WTC11 (cell line): ENCODE data around the gene ELOVL6. TPM values are rescaled to one million over a fixed set of nuclear protein-coding genes. Genes with fewer than 3 reads are reported as not detected.

Source experiments
- ATAC-seq: fragments of 200-7000 bp; cut with Tn5 transposase; 2 replicates; pipeline ENCODE4 v1.10.0; 2021; ENCODE audit warnings: mild to moderate bottlenecking, moderate library complexity
- CTCF ChIA-PET: fragments of 300-600 bp; sonication (Branson Sonifier 250); formaldehyde crosslinking; loops from one replicate; lab custom pipeline; 2021; ENCODE audit warnings: antibody characterized with exemption; lab: Charles Lee
- POLR2A ChIA-PET: fragments of 350-600 bp; sonication (Branson Sonifier 250); formaldehyde crosslinking; loops from one replicate; lab custom pipeline; 2021; ENCODE audit warnings: antibody characterized with exemption; lab: Charles Lee
- DNase-seq: peaks from one replicate; pipeline ENCODE4 v3.0.0; 2021; ENCODE audit warnings: low spot score
- H3K27ac Mint-ChIP-seq: 2 replicates; pipeline ENCODE4 v1.8.0; 2021; ENCODE audit warnings: mixed read lengths
- H3K27me3 Mint-ChIP-seq: 2 replicates; pipeline ENCODE4 v1.8.0; 2021; ENCODE audit warnings: low read depth, mild to moderate bottlenecking, moderate library complexity, mixed read lengths
- H3K36me3 Mint-ChIP-seq: 2 replicates; pipeline ENCODE4 v1.8.0; 2021; ENCODE audit warnings: mixed read lengths
- H3K4me1 Mint-ChIP-seq: 2 replicates; pipeline ENCODE4 v1.8.0; 2022; ENCODE audit warnings: mixed read lengths
- H3K4me3 Mint-ChIP-seq: 2 replicates; pipeline ENCODE4 v1.8.0; 2021; ENCODE audit warnings: mild to moderate bottlenecking, moderate library complexity, mixed read lengths
- H3K9me3 Mint-ChIP-seq: 2 replicates; pipeline ENCODE4 v1.8.0; 2021; ENCODE audit warnings: mixed read lengths
- AFF4 ChIP-seq: sonication (generic); formaldehyde crosslinking; IDR thresholded peaks from 2 replicates; pipeline ENCODE4 v1.8.1; 2023; ENCODE audit warnings: mild to moderate bottlenecking, missing genetic modification reagents, borderline replicate concordance
- AR ChIP-seq: fragments of 250-450 bp; sonication (Bioruptor Pico); IDR thresholded peaks from 2 replicates; pipeline ENCODE4 v1.9.0; 2021; ENCODE audit warnings: mild to moderate bottlenecking
- CREB1 ChIP-seq: sonication (generic); formaldehyde crosslinking; IDR thresholded peaks from 2 replicates; pipeline ENCODE4 v1.8.0; 2023; ENCODE audit warnings: mild to moderate bottlenecking, missing genetic modification reagents
- FOXK1 ChIP-seq: sonication (generic); formaldehyde crosslinking; IDR thresholded peaks from 2 replicates; pipeline ENCODE4 v1.8.0; 2022; ENCODE audit warnings: mild to moderate bottlenecking, moderate library complexity, missing genetic modification reagents
- FOXP1 ChIP-seq: sonication (generic); formaldehyde crosslinking; IDR thresholded peaks from 2 replicates; pipeline ENCODE4 v1.8.0; 2022; ENCODE audit warnings: missing genetic modification reagents, mild to moderate bottlenecking, moderate library complexity, borderline replicate concordance
- GTF2I ChIP-seq: fragments of 250-450 bp; sonication (Bioruptor Pico); conservative IDR thresholded peaks from 2 replicates; pipeline ENCODE4 v1.4.0; 2021; ENCODE audit warnings: mild to moderate bottlenecking
- IRF1 ChIP-seq: sonication (generic); formaldehyde crosslinking; IDR thresholded peaks from 2 replicates; pipeline ENCODE4 v1.8.0; 2023; ENCODE audit warnings: missing genetic modification reagents
- NFYB ChIP-seq: sonication (generic); formaldehyde crosslinking; conservative IDR thresholded peaks from 2 replicates; pipeline ENCODE4 v1.8.0; 2022; ENCODE audit warnings: low read depth, missing genetic modification reagents
- NR1H2 ChIP-seq: sonication (generic); formaldehyde crosslinking; IDR thresholded peaks from 2 replicates; pipeline ENCODE4 v1.9.0; 2021; ENCODE audit warnings: mild to moderate bottlenecking, moderate library complexity, missing genetic modification reagents
- NR2C2 ChIP-seq: sonication (generic); formaldehyde crosslinking; IDR thresholded peaks from 2 replicates; pipeline ENCODE4 v1.8.0; 2022; ENCODE audit warnings: mild to moderate bottlenecking, missing genetic modification reagents
- NR3C1 ChIP-seq: sonication (generic); formaldehyde crosslinking; conservative IDR thresholded peaks from 2 replicates; pipeline ENCODE4 v1.8.1; 2023; ENCODE audit warnings: low read depth, mild to moderate bottlenecking, missing genetic modification reagents
- PRRX2 ChIP-seq: fragments of 250-450 bp; sonication (Bioruptor Pico); IDR thresholded peaks from 2 replicates; pipeline ENCODE4 v1.8.0; 2021; ENCODE audit warnings: mild to moderate bottlenecking
- TEAD1 ChIP-seq: sonication (generic); formaldehyde crosslinking; IDR thresholded peaks from 2 replicates; pipeline ENCODE4 v1.8.0; 2022; ENCODE audit warnings: mild to moderate bottlenecking, missing genetic modification reagents
- TP53 ChIP-seq: sonication (generic); formaldehyde crosslinking; IDR thresholded peaks from 2 replicates; pipeline ENCODE4 v1.8.1; 2023; ENCODE audit warnings: mild to moderate bottlenecking, missing genetic modification reagents
- ZNF121 ChIP-seq: sonication (generic); formaldehyde crosslinking; IDR thresholded peaks from 2 replicates; pipeline ENCODE4 v1.8.0; 2023; ENCODE audit warnings: missing genetic modification reagents
- ZNF219 ChIP-seq: sonication (generic); formaldehyde crosslinking; IDR thresholded peaks from 2 replicates; pipeline ENCODE4 v1.8.0; 2023; ENCODE audit warnings: missing genetic modification reagents, mild to moderate bottlenecking, borderline replicate concordance
- ZNF232 ChIP-seq: sonication (generic); formaldehyde crosslinking; IDR thresholded peaks from 2 replicates; pipeline ENCODE4 v1.8.0; 2022; ENCODE audit warnings: mild to moderate bottlenecking, missing genetic modification reagents
- ZNF512 ChIP-seq: sonication (generic); formaldehyde crosslinking; IDR thresholded peaks from 2 replicates; pipeline ENCODE4 v1.8.1; 2022; ENCODE audit warnings: missing genetic modification reagents, borderline replicate concordance
- total RNA-seq: library from RNA; stranded (reverse); gene quantifications from 3 replicates; pipeline ENCODE4 v1.2.3, GENCODE V29; 2021
- TF ChIP-seq, protein P1 (sequence below): sonication (generic); formaldehyde crosslinking; IDR thresholded peaks from 2 replicates; pipeline ENCODE4 v1.8.1; 2023; ENCODE audit warnings: mild to moderate bottlenecking, missing genetic modification reagents, moderate library complexity
- TF ChIP-seq, protein P2 (sequence below): sonication (generic); formaldehyde crosslinking; IDR thresholded peaks from 2 replicates; pipeline ENCODE4 v1.8.1; 2022; ENCODE audit warnings: low read depth, mild to moderate bottlenecking, moderate library complexity, missing genetic modification reagents, borderline replicate concordance
- TF ChIP-seq, protein P3 (sequence below): sonication (generic); formaldehyde crosslinking; IDR thresholded peaks from 2 replicates; pipeline ENCODE4 v1.8.1; 2023; ENCODE audit warnings: mild to moderate bottlenecking, missing genetic modification reagents
- TF ChIP-seq, protein P4 (sequence below): fragments of 250-450 bp; sonication (Bioruptor Pico); IDR thresholded peaks from 2 replicates; pipeline ENCODE4 v1.9.0; 2021; ENCODE audit warnings: moderate library complexity, mild to moderate bottlenecking, inconsistent platforms, borderline replicate concordance

ELOVL6 gene
- total RNA-seq, 1 experiment from 2014 or later = 87.4 TPM

- TF ChIP-seq IRF1 (CRISPR knock-in tag) = no peak
- no peak for TF ChIP-seq FOXP1 (CRISPR knock-in tag)
- TF ChIP-seq NFYB = no peak
- TF ChIP-seq, protein P1, sequence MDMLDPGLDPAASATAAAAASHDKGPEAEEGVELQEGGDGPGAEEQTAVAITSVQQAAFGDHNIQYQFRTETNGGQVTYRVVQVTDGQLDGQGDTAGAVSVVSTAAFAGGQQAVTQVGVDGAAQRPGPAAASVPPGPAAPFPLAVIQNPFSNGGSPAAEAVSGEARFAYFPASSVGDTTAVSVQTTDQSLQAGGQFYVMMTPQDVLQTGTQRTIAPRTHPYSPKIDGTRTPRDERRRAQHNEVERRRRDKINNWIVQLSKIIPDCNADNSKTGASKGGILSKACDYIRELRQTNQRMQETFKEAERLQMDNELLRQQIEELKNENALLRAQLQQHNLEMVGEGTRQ (CRISPR knock-in tag) = no peak
Observed at GRCh38 chr4:110025056-110025455, 173.4 kb downstream of the ELOVL6 start (continued).

- CTCF ChIA-PET = interaction anchor here (0.6 kb wide), 1 partner anchor 560 kb away, joined by 3 read pairs; no protein-coding TSS in a partner anchor
Observed at GRCh38 chr4:110022457-110022856, 176.0 kb downstream of the ELOVL6 start.

GRCh38 chr4:110020646-110021443 lies 177.6 kb downstream of the ELOVL6 start:
- Mint-ChIP-seq H3K9me3 (peaks cover 12% of the 10 kb centered on the region), H3K36me3 (peaks cover 3% of the 10 kb centered on the region), H3K27ac (no peak overlapping the region), H3K27me3 (no peaks in the 10 kb centered on the region), H3K4me3 (no peak overlapping the region), H3K4me1 (peaks cover 22% of the 10 kb centered on the region)
- ATAC-seq = no peak
- ChIA-PET CTCF (interaction anchor here (0.8 to 1.3 kb wide), 4 partner anchors 15 to 488 kb away, joined by 3 to 6 read pairs (median 4); no protein-coding TSS in a partner anchor), POLR2A (no interaction called here)
- DNase-seq = no peak
- TF ChIP-seq GTF2I (CRISPR knock-in tag) (no peak), ZNF121 (CRISPR knock-in tag) (no peak), ZNF512 (CRISPR knock-in tag) (no peak), AR (CRISPR knock-in tag) (no peak), TEAD1 (CRISPR knock-in tag) (no peak), FOXK1 (CRISPR knock-in tag) (no peak), AFF4 (CRISPR knock-in tag) (no peak), ZNF219 (CRISPR knock-in tag) (no peak), NR1H2 (CRISPR knock-in tag) (no peak)
- TF ChIP-seq, protein P2, sequence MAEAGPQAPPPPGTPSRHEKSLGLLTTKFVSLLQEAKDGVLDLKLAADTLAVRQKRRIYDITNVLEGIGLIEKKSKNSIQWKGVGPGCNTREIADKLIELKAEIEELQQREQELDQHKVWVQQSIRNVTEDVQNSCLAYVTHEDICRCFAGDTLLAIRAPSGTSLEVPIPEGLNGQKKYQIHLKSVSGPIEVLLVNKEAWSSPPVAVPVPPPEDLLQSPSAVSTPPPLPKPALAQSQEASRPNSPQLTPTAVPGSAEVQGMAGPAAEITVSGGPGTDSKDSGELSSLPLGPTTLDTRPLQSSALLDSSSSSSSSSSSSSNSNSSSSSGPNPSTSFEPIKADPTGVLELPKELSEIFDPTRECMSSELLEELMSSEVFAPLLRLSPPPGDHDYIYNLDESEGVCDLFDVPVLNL (CRISPR knock-in tag) = no peak

More at GRCh38 chr4:110022457-110022856, 176.0 kb downstream of the ELOVL6 start:
- TF ChIP-seq TP53 = no peak
- no peak for TF ChIP-seq CREB1 (CRISPR knock-in tag)
- TF ChIP-seq, protein P3, sequence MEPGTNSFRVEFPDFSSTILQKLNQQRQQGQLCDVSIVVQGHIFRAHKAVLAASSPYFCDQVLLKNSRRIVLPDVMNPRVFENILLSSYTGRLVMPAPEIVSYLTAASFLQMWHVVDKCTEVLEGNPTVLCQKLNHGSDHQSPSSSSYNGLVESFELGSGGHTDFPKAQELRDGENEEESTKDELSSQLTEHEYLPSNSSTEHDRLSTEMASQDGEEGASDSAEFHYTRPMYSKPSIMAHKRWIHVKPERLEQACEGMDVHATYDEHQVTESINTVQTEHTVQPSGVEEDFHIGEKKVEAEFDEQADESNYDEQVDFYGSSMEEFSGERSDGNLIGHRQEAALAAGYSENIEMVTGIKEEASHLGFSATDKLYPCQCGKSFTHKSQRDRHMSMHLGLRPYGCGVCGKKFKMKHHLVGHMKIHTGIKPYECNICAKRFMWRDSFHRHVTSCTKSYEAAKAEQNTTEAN (CRISPR knock-in tag) = no peak
- TF ChIP-seq NR3C1 (CRISPR knock-in tag) = no peak
- TF ChIP-seq, protein P4, sequence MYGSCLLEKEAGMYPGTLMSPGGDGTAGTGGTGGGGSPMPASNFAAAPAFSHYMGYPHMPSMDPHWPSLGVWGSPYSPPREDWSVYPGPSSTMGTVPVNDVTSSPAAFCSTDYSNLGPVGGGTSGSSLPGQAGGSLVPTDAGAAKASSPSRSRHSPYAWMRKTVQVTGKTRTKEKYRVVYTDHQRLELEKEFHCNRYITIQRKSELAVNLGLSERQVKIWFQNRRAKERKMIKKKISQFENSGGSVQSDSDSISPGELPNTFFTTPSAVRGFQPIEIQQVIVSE = no peak
- TF ChIP-seq ZNF232 (CRISPR knock-in tag) = no peak
- TF ChIP-seq PRRX2 (CRISPR knock-in tag) = no peak
- no peak for TF ChIP-seq NR2C2
- H3K36me3 Mint-ChIP-seq = no peaks in the 10 kb centered on the region
- ATAC-seq = no peak
- H3K27me3 Mint-ChIP-seq = no peaks in the 10 kb centered on the region
- H3K27ac Mint-ChIP-seq = no peak overlapping the region
- POLR2A ChIA-PET = no interaction called here
- DNase-seq = no peak
- peaks cover 16% of the 10 kb centered on the region for H3K4me1 Mint-ChIP-seq
- H3K4me3 Mint-ChIP-seq = no peak overlapping the region
- peaks cover 5% of the 10 kb centered on the region for H3K9me3 Mint-ChIP-seq
